Measurements from ENCODE around the gene ALG3.
"Not testable (repeated sequence)": the region's sequence is repeated elsewhere in the genome, so short reads cannot be mapped to it uniquely, and the experiment has no call there.

The ALG3 gene

DNA sequence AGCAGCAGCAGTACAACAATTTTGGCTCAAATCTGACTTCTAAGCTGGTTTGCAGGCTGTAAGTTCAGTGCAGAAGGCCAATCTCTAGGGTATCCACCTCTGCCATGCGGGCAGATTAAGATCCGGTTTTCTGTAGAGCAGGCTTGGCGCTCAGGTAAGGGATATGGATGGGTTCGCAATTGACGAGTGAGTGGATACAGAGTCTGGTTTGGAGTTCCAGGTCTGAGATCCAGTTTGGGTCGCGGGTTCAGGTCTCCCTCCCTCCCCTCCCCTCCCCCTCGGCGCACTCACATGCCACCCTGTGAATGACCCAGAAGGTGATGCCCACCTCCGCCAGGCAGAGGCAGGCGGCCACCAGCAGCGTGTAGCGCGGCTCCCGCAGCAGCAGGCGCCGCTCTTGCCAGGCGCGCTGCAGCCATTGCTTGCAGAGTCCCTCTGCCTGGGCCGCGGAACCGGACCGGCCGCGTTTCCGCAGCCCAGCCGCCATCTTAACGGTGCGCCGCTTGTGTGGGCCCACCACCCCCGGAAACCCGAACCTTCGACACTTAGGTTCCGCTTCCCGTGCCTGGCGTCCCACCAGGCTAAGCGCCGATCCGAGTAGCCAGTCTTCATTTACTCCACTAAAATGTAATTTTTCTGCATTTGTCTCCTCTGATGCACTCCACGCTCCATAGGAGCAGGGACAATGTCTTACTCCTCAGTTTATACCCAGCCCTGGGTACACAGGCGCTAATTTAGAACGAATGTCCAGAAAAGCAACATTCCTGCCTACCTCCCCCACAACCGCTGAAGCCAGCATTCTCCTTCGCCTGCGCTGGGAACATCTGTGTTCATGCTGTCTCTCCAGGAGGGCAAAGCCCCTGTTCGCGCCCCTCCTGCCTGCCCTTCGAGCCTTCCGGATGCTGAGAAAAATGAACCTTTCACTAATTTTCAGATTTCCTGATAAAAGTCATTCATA, at the start of gene ALG3:
ALG3 (minus strand) TSS at position 509 of the 958 bp plus-strand sequence; CDS start at position 487, 22 bp downstream.
- peak; percentile 85 for DNase-seq

DNA sequence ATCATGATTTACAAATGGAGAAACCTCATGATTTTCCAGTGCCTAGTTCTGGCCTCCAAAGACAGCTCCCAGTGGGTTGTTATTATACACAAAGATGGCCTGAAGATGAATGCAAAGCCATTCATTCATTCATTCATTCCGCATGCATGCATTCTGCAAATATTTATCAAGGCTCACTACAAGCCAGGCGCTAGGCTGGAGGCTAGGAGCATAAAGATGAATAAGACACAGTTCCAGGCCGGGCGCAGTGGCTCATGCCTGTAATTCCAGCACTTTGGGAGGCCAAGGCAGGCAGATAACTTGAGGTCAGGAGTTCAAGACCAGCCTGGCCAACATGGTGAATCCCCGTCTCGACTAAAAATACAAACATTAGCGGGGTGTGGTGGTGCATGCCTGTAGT, 47.9 kb upstream of the ALG3 start:
- DNase-seq: no peak

DNA sequence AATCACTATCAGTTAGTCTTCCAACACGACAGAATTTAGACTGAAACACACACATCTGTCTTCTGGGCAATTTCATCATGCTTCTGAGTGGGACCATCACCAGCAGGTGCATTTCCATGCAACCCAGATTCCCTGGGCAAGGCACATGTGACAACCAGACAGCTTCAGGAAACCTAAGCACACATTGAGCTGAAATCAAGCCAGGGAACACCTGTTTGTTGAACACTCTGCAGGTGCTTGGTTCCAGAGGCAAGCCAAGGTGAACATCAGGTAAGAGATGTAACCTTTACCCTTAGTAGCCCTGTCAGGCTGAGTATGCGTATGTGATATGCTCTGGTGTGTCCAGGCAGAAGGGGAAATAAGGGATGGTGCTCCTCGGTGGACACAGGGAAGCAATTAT, 47.0 kb upstream of the ALG3 start:
- no peak for DNase-seq

DNA sequence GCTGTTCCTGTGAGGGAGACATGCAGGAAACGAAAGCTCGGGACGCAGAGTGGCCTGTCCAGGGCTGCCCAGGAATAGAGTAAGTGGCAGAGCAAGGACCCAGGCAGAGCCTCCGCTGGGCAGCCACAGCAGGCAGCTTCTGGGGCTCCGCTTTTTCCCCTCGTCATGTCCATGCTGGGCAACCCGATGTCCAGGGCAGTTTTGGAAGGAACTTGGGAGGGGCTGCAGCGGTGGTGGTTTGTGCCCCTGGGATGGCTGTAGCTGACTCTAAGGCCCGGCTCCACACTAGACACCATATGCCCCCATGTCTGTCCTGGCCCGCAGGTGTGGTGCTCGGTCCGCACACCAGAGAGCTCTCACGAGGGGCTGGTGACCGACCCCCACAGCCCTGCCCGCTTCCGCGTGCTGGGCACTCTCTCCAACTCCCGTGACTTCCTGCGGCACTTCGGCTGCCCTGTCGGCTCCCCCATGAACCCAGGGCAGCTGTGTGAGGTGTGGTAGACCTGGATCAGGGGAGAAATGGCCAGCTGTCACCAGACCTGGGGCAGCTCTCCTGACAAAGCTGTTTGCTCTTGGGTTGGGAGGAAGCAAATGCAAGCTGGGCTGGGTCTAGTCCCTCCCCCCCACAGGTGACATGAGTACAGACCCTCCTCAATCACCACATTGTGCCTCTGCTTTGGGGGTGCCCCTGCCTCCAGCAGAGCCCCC, 43.1 kb upstream of the ALG3 start:
- DNase-seq: no peak

DNA sequence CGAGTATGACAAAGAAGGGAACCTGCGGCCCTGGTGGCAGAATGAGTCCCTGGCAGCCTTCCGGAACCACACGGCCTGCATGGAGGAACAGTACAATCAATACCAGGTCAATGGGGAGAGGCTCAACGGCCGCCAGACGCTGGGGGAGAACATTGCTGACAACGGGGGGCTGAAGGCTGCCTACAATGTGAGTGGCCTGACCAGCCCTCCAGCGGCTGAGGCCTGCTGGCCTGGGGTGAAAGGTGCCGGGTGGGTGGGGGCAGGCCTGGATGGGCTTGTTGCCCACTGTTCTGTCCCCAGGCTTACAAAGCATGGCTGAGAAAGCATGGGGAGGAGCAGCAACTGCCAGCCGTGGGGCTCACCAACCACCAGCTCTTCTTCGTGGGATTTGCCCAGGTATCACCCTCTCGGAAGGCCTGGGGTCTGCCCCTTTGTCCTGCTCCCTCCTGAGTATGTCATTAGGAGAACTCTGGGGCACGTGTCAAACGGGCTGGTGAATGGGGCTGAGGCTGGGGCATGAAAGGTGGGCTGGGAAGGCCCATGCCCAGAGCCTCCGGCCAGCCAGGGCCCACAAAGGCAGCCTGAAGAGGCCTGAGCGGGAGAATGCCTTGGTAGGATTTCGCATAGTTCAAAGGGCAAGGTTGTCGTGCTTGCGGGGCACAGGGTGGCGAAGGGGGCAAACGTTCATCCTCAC, 42.4 kb upstream of the ALG3 start:
- no peak for DNase-seq

DNA sequence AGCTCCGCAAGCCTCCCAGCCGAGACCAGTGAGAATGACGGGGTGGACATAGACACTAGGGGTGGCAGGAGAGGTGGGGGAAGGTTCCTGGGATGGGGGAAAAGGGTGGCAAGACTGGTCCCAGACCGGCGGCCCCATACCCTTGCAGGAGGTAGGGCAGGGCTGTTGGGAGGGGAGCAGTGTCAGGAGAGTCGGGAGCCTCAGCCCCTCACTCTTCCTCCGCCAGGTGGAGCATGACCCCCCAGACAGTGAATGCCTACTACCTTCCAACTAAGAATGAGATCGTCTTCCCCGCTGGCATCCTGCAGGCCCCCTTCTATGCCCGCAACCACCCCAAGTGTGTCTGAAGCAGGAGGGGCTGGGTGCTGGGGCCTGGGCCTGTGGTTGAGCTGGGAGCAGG, 41.6 kb upstream of the ALG3 start:
- no peak for DNase-seq

DNA sequence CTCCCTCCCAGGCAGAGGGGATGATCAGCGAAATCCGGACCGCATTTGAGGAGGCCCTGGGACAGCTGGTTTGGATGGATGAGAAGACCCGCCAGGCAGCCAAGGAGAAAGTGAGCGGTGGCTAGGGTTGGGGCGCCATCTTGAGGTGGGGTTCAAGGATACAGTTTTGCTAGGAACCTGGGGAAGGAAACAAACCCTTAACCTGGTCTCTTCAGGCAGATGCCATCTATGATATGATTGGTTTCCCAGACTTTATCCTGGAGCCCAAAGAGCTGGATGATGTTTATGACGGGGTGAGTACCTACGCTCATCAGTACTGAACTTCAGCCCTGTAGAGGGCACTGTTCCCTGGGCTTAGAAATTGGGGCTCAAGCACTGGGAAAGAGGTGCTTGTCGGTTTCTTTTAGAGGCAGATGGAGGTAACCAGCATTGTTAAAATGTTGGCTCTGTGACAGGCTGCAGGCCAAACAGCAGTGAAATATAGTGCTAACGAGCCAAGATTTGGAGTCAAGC, 40.7 kb upstream of the ALG3 start:
- peak; percentile 56 to 67 for DNase-seq

DNA sequence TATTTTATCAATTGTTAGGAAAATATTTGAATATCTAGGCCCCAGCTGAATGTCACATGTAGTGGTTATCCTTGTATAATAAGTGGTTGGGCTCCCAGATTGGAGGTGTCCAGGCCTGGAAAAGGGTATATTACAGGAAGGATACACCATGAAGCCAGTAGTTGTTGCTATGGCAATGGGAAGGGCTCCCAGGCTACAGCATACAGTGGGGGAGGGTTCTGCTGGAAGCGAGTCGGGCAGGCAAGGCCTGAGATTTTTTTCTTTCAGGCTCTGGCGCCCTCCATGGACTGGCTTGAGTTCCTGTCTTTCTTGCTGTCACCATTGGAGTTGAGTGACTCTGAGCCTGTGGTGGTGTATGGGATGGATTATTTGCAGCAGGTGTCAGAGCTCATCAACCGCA, 35.9 kb upstream of the ALG3 start:
- DNase-seq: peak; percentile 22

DNA sequence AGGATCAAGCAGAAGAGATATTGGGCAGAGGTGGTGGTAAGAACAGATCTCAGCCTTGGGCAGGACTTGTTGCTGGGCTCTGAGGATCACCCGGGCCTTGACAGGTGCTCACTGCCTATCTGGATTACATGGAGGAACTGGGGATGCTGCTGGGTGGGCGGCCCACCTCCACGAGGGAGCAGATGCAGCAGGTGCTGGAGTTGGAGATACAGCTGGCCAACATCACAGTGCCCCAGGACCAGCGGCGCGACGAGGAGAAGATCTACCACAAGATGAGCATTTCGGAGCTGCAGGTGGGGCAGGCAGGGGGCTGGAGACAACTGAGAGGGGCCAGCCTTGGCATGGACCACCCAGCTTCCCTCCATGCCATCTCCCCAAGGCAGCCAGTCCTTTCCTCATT, 34.9 kb upstream of the ALG3 start:
- no peak for DNase-seq

DNA sequence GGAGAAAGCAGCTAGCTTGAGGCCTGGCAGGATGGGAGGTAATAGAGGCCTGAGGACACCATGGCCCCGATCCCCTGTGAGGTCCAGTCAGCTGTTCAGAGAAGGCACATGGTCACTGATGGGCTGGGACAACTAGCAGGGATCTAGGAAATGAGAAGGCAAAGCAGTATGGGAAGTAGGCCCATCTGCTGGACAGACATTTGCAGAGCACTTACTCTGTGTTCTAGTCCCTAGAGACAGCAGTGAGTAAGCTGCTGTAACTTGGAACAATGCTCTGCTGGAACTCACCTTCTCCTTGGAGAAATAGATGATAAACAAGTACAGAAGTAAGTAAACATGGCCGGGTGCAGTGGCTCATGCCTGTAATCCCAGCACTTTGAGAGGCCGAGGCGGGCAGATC, 34.2 kb upstream of the ALG3 start:
- DNase-seq: no peak

DNA sequence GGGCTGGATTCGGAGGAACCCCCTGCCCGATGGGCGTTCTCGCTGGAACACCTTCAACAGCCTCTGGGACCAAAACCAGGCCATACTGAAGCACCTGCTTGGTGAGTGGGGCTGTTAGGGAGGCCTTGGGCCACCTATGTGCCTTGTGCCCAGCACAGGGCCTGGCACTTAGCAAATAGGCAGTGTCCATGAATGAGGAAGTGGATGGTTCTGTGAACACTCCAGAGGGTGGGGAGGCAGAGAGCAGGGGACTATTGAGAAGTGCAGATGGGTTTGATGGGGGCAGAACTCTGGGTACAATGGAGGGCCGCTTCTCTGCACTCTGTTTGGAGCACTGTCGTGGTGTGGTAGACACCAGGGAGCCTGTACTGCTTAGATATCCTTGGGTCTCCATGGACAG, 28.6 kb upstream of the ALG3 start:
- DNase-seq: no peak

DNA sequence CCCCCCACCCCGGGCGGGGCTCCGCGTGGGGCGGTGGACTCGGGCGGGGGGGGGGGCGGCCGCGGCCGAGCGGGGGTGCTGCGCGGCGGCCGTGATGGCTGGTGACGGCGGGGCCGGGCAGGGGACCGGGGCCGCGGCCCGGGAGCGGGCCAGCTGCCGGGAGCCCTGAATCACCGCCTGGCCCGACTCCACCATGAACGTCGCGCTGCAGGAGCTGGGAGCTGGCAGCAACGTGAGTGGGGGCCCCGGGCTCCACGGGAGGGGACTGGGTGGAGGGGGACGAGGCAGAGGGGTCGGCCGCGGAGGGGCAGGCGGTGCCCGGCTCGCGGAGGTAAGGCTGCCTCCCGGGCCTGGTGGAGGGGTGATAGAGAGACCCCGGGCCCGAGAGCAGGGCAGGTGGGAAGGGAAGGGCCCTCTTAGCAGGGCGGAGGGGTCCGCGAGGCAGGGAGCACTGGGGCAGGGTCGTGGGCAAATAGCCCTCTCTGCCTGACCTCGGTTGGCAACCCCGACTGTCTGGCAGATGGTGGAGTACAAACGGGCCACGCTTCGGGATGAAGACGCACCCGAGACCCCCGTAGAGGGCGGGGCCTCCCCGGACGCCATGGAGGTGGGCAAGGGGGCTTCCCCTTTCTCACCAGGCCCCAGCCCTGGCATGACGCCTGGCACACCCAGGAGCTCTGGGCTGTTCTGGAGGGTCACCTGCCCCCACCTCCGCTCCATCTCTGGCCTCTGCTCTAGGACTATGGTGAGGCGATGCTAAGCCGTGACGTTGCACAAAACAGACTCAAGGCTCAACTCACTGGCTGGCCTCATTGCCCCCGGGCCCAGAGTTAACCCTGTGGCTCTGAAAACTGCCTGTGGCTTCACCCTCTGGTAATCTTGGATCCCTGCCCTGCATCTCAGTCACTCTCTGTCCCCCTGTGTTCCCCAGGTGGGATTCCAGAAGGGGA, 27.5 kb upstream of the ALG3 start, which contains the start of gene ECE2:
ECE2 (plus strand) TSS at position 62 of the 950 bp plus-strand sequence; CDS start at position 194, 132 bp downstream.
- DNase-seq: no peak

DNA sequence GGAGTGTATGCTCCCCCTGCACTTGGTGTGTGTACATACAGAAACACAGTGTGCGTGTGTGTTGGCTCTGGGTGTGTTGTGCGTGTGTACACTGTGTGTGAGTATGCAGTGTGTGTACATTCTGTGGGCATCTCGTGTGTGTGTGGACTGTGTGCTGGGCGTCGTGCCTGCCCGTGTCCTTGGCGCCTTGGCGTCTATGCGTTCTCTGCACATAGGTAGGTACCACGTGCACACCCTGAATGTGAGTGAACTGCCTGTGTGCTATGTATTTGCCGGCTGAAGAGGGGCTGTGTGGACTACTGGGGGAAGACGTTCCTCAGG, 26.6 kb upstream of the ALG3 start:
- no peak for DNase-seq

DNA sequence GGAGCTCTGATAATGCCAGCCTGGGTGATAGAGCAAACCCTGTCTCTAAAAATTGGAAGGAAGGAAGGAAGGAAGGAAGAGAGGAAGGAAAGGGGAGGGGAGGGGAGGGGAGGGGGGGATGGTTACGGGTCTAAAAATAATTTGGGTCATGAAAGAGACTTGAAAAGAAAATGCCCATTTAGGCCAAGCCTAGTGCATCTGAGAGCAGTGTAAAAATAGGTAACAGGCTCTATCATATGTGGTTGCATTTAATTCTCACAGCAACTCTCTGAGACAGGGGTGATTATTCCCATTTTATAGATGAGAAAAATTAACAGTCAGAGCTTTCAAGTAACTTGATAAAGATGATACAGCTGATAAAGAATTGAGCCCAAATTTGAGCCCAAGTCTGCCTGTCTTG, 23.5 kb upstream of the ALG3 start:
- no peak for DNase-seq

DNA sequence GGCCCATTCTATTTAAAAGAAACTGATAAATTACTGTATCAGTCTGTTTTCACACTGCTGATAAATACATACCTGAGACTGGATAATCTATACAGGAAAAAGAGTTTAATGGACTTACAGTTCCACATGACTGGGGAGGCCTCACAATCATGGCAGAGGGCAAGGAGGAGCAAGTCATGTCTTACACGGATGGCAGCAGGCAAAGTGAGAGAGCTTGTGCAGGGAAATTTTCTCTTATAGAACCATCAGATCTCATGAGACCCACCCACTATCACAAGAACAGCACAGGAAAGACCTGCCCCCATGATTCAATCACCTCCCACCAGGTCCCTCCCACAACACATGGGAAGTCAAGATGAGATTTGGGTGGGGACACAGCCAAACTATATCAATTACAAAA, 18.5 kb upstream of the ALG3 start:
- not testable (repeated sequence) for DNase-seq

DNA sequence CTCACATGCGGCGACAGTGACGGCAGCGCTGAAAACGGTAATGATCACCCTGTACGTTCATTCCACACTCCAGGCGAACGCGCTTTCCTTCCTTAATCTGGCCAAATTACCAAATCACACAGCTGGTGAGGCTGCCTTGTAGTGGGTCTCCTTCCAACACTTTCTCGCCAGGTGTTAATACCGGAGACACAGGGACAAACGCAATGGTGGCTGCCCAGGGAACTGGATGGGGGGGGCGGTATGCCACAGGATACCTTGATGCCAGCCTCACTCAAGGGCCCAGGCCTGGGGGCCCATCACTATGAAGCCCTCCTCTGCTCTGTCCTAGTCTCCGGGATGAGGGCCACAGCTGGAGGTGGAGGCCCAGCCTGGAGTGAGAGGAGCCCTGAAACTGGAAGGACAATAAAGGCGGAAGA, 14.0 kb upstream of the ALG3 start:
- no peak for DNase-seq

DNA sequence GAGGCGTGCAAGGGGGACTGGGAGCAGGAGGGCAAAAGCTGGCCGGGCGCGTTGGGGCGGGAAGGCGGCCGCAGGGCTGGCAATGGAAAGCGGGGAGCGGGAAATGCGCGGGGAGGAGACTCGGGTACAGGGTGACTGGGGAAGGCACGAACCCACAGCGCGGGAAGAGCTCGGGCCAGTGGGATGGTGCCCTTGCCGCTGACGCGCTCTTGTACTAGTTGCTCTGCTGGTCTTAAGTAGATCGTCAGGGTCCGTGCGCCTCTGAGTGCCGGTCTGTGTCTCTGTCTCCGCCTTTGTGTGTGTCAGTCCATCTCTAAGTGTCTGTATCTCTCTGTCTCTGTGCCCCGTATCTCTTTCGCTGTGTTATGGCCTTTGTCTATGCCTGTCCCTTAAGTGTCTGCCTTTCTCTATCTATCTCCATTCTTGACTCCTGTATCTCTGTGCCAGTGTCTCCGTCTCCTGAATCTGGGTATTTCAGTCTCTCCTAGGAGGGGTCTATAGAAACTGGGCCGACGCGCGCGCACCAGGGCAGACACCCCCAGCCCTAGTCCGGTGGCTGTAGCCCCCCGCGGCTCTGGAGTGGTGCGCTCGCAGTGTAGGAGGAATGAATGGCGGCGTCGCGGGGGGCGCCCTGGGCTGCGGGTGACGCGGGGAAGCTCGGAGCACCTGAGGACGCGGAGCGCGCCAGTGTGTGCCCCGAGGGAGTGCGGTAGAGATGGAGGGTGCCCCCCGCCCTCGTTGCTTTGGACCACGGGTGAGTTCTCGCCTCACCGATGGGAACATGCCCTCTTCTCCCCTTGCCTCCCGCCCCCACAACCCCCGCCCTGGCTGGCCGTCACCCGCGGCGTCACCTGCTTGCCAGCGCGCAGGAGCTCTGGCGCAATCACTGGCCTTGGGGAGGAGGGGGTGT, 13.3 kb upstream of the ALG3 start:
- DNase-seq: peak; percentile 31 to 38

DNA sequence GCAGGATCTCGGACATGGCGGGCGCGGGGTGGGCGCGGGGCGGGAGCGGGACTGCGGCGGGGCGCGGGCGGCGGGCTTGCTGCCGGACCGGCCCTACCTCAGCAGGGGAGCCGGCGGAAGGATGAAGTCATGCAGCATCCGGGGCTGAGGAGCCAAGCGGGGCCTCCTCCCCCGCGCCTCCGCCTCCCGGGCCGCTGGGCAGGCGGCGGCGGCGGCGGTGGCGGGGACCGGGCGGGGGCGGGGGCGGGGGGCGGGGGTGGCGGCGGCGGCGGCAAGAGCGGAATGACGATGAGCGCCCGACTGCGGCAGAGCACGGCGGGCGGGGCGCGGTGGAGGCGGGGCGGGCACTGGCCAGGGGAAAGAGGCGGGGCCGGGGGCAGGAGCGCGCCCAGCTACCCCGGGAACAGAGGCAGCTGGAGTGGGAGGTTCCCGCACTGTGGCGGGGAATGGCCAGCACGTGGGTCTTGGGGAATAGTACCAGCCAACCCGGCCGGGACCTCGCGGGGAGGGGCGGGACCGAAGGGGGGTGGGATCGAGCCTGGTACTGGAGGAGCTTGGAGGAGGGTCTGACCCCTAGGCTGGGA, 12.6 kb upstream of the ALG3 start, which contains the start of gene CAMK2N2:
CAMK2N2 (minus strand) TSS at position 284 of the 584 bp plus-strand sequence; CDS start at position 16, 268 bp downstream.
- peak; percentile 56 to 62 for DNase-seq

DNA sequence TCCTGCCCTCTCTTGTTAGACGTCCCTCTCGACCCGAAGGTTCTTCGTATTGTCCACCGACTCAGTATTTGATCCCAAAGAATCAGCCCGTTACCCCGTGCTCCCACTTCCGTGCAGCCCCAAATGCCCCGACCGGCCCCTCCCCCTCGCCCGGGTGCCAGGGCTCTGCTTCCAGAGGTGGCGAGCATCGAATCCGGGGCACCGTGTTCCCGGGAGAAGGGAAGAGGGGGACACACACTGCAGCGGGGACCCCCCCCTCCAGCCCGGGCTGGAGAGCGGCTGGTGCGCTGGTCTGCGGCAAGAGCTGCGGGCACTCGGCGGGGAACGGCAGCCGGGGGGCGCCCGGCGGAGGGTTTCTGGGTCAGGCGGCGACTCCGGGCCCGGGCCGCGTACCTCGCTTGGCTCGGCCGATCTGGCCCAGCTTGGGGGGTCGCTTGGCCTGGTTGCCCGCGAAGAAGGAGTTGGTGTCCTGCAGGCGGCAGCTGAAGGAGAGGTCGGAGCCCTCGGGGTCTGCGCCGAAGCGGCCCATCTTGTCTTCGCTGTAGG, 12.0 kb upstream of the ALG3 start:
- DNase-seq: no peak

All from activated CD4-positive, alpha-beta T cell treated with anti-CD3 and anti-CD28 coated beads for 4 hours (primary cell).